Transverse colon (tissue), 3 donors: Measurements from ENCODE around the gene KCTD16.

Experiments used
- EP300 ChIP-seq: sonication (generic); formaldehyde crosslinking; IDR thresholded peaks from one replicate; pipeline ENCODE4 v1.6.1; 2017; ENCODE audit warnings: antibody characterized with exemption, low read depth
- TF ChIP-seq, protein P1 (sequence below), 5 experiments: fragments of 200-600 bp in 3 of 5; fragments of 450-650 bp in 2 of 5; sonication (generic) in 3 of 5; IDR thresholded peaks; 1 replicate in 2 of 5; 2 replicates in 3 of 5; pipeline ENCODE4 v1.5.1; 2016 to 2017; ENCODE audit warnings: antibody characterized with exemption in 5 of 5, inconsistent platforms in 3 of 5, mild to moderate bottlenecking in 2 of 5, moderate library complexity in 1 of 5

DNA sequence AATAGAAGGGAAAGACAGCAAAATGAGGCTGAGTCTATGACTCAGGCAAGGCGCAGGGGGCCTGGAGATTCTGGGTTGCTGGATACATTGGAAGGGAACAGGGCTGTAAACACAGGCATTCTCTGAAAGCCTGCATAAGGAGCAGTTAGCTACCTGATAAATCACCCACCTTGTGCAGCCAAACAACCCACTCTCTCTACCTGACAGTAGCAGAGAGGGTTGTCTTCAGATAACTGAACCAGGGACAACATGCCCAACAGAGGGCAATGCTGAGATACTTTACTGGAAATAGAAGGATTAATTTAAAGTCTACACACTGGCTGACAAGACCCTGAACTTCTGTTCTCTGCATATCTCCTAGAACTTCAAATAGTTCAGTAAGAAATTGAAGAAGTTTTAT lies 161.6 kb downstream of the KCTD16 start:
- TF ChIP-seq, protein P1, sequence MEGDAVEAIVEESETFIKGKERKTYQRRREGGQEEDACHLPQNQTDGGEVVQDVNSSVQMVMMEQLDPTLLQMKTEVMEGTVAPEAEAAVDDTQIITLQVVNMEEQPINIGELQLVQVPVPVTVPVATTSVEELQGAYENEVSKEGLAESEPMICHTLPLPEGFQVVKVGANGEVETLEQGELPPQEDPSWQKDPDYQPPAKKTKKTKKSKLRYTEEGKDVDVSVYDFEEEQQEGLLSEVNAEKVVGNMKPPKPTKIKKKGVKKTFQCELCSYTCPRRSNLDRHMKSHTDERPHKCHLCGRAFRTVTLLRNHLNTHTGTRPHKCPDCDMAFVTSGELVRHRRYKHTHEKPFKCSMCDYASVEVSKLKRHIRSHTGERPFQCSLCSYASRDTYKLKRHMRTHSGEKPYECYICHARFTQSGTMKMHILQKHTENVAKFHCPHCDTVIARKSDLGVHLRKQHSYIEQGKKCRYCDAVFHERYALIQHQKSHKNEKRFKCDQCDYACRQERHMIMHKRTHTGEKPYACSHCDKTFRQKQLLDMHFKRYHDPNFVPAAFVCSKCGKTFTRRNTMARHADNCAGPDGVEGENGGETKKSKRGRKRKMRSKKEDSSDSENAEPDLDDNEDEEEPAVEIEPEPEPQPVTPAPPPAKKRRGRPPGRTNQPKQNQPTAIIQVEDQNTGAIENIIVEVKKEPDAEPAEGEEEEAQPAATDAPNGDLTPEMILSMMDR (IDR thresholded peaks at IDR 0.05), result no peak
- TF ChIP-seq EP300, result no peak
